ENCODE data around the gene MIF4GD. TPM values are rescaled to one million over a fixed set of nuclear protein-coding genes. Genes with fewer than 3 reads are reported as not detected.

Gene MIF4GD
- total and polyA plus RNA-seq, 9 of the 15 experiments (the other 6 are each of a cell fraction or from before 2014, with no cell fraction given): 11.8 to 63.8 (median 28.1) TPM

- TF ChIP-seq CUX1 (CRISPR knock-in tag; IDR thresholded peaks at IDR 0.05): no peak
- TF ChIP-seq COPS2 (conservative IDR thresholded peaks at IDR 0.05): no peak
- no peak for TF ChIP-seq BRF2 (IDR thresholded peaks at IDR 0.05; ENCODE audit: borderline replicate concordance, insufficient read depth, insufficient read length)
- no peak for TF ChIP-seq ZBTB5 (IDR thresholded peaks at IDR 0.05)
- no peak for TF ChIP-seq SRSF7 (optimal IDR thresholded peaks at IDR 0.05; ENCODE audit: low read depth, low read length)
- no peak for TF ChIP-seq CHD7 (IDR thresholded peaks at IDR 0.05; ENCODE audit: low read depth, low read length)
Observed at GRCh38 chr17:75261336-75262111, 9.5 kb downstream of the MIF4GD start, which contains the start of the genes GGA3 and MRPS7 (continued).

Measured in K562 (cell line).